Skeletal muscle satellite cell (primary cell): ENCODE data around the gene SEMA6B.
"Not testable (repeated sequence)": the region's sequence is repeated elsewhere in the genome, so short reads cannot be mapped to it uniquely, and the experiment has no call there.

Source experiments
- H3K27me3 ChIP-seq: 2 replicates; pipeline ENCODE4 v1.7.0; 2013; ENCODE audit warnings: low read length; ENCODE audit not compliant: control insufficient read depth, insufficient read depth
- H3K36me3 ChIP-seq: 2 replicates; pipeline ENCODE4 v1.7.0; 2013; ENCODE audit warnings: mild to moderate bottlenecking, control low read depth, low read length; ENCODE audit not compliant: insufficient read depth
- H3K4me1 ChIP-seq: 2 replicates; pipeline ENCODE4 v1.7.0; 2013; ENCODE audit warnings: low read length; ENCODE audit not compliant: control insufficient read depth, insufficient read depth
- H3K4me2 ChIP-seq: 2 replicates; pipeline ENCODE4 v1.7.0; 2013; ENCODE audit warnings: mild to moderate bottlenecking, low read length
- H3K4me3 ChIP-seq: 2 replicates; pipeline ENCODE4 v1.7.0; 2013; ENCODE audit warnings: low read length
- H3K9ac ChIP-seq: 2 replicates; pipeline ENCODE4 v1.7.0; 2013; ENCODE audit warnings: mild to moderate bottlenecking, low read depth, low read length, moderate library complexity
- H3K9me3 ChIP-seq: replicated peaks from 2 replicates; pipeline ENCODE4 v1.7.0; 2013; ENCODE audit warnings: mild to moderate bottlenecking, control low read depth, low read length

SEMA6B gene

DNA sequence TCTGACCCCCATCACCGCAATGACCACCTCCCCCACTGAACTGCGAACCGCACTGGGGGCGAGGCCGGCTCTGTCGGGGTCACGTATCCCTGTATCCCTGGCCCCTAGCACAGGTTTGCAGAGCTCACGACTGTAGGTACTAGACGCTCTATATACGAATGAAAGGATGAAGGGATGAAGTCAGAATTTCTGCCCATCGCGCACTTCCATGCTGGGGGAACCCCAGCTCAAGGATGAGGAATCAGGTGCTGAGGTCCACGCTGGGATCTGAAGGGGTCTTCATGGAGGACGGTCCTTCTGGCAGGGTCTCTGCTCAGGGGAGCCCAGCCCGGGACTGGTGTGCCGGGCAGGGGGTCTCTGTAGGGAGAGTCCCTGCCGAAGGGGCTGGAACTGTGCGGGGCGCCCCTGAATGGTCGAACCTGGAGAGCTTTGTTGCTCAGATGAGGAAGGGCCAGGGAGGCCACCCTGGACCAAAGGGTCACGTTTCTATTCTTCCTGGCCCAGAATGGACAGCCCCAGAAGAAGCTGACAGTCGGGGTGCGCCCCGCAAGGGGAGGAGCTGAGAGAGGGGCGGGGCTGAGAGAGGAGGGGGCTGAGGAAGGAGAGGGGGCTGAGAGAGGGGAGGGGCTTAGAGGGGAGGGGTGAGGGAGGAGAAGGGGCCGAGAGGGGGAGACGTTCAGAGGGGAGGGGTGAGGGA, 37.9 kb upstream of the SEMA6B start:
- peaks cover 17% of the 10 kb centered on the region for H3K27me3 ChIP-seq
- no peaks in the 10 kb centered on the region for H3K4me1 ChIP-seq
- H3K9me3 ChIP-seq, result no peaks in the 10 kb centered on the region
- H3K36me3 ChIP-seq, result no peaks in the 10 kb centered on the region
- H3K4me2 ChIP-seq, result no peak overlapping the region
- H3K4me3 ChIP-seq, result no peak overlapping the region
- H3K9ac ChIP-seq, result no peak overlapping the region

DNA sequence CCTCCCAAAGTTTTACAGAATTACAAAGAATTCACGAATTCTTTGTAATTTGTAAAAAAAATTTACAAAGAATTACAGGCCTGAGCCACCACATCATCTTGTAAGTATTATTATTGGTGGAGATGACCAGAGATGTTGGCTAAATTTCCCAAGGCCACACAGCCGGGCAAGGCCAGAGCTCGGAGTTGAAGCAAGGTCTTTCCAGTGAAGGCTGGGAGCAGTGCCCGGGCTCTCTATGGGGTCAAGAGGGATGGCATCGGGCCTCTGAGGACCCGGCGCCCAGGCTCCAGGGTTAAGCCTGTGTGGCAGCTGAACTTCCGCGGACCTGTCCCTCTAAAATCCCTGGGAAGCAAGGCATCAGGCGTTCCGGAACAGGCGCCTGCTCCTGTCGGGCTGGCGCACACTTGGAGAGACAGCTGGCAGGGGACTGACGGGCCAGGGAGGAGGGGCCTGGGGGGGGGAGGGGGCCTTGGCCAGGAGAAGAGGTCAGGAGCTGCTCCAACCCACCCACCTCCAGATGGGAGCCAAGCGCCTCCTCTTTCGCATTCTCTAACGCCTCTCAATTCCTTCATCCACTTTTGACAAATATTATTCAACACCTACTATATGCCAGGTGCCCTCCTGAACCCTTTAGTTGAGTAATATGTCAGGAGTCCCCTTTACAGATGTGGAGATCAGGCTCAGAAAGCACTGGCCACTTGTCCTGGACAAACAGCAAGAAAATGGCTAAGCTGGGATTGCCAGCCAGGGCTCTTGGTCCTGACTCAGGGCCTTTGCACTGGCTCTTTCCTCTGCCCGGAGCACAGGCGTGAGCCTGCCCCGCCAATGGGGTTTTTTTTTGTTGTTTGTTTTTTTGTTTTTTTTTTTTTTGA, 36.8 kb upstream of the SEMA6B start:
- Histone ChIP-seq H3K27me3 (peaks cover 19% of the 10 kb centered on the region), H3K4me1 (no peaks in the 10 kb centered on the region), H3K4me3 (no peak overlapping the region), H3K36me3 (no peaks in the 10 kb centered on the region), H3K9me3 (no peaks in the 10 kb centered on the region), H3K4me2 (no peak overlapping the region), H3K9ac (no peak overlapping the region)

DNA sequence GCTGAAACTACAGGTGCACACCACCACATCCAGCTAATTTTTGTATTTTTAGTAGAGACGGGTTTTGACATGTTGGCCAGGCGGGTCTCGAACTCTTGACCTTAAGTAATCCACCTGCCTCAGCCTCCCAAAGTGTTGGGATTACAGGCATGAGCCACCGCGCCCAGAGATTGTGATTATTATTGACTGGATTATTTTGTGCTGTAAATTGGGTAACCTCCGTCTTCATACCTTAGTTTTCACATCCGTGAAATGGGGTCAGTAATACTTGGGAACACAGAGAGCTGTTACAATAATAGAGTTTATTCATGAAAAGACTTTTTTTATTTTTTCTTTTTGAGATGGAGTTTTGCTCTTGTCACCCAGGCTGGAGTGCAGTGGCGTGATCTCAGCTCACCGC, 35.7 kb upstream of the SEMA6B start:
- not testable (repeated sequence) for H3K4me2 ChIP-seq, H3K9ac ChIP-seq, H3K9me3 ChIP-seq, H3K4me1 ChIP-seq, H3K4me3 ChIP-seq, H3K36me3 ChIP-seq
- H3K27me3 ChIP-seq, result peaks cover 27% of the 10 kb centered on the region

DNA sequence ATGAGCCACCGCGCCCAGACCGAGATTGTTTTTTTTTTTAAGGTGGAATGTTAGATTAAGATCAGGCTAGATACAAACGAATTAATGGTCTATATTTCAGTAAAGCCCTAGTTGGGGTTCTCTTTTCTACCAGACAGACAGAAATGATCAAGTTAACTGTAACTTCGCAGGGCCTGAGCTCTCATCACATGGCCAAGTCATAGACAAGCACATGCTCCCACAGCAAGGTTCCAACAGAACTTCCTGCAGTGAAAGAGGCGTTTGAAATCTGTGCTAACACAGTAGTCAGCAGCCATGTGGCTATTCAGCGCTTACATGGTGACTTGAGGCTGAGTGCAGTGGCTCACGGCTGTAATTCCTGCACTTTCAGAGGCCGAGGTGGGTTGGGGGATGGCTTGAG, 34.7 kb upstream of the SEMA6B start:
- Histone ChIP-seq H3K36me3 (no peaks in the 10 kb centered on the region), H3K4me2 (no peak overlapping the region), H3K4me1 (no peaks in the 10 kb centered on the region), H3K9me3 (no peaks in the 10 kb centered on the region), H3K4me3 (no peak overlapping the region), H3K9ac (no peak overlapping the region), H3K27me3 (peaks cover 27% of the 10 kb centered on the region)

DNA sequence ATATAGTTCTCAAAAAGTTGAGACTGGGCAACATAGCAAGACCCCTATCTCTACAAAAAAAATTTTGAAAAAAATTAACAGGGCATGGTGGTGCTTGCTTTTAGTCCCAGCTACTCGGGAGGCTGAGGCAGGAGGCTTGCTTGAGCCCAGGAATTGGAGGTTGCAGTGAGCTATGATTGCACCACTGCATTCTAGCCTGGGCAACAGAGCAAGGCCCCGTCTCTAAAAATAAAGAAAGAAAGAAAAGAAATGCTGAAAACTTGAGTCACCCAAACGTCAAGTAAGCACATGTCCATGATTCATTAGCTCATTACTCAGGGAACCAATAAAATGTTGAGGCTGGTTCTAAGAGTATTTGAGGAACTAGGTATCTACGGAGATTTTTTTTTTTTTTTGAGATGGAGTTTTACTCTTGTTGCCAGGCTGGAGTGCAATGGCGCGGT, 33.9 kb upstream of the SEMA6B start:
- Histone ChIP-seq H3K9me3 (no peaks in the 10 kb centered on the region), H3K4me1 (no peaks in the 10 kb centered on the region), H3K4me2 (no peak overlapping the region), H3K9ac (no peak overlapping the region), H3K36me3 (no peaks in the 10 kb centered on the region), H3K4me3 (no peak overlapping the region), H3K27me3 (peaks cover 28% of the 10 kb centered on the region)

DNA sequence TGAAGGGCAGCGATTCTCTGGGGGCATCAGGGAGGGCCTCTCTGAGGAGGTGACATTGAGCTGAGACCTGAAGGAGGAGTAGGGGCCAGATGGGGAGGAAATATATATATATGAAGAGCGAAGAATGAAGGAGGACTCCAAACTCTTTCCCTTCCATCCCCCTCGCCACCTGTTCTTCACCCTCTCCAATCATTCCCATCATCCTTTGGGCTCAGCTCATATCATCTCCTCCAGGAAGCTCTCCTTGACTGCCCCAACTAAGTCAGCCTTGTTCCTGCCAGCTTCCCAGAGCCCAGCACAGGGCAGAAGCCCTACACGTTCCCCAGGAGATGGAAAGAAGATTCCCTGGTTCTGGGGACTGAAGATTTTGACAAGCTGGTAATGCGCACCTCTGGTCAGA, 33.0 kb upstream of the SEMA6B start:
- Histone ChIP-seq H3K9ac (no peak overlapping the region), H3K4me3 (no peak overlapping the region), H3K36me3 (no peaks in the 10 kb centered on the region), H3K27me3 (peaks cover 30% of the 10 kb centered on the region), H3K4me1 (no peaks in the 10 kb centered on the region), H3K4me2 (no peak overlapping the region), H3K9me3 (no peaks in the 10 kb centered on the region)

DNA sequence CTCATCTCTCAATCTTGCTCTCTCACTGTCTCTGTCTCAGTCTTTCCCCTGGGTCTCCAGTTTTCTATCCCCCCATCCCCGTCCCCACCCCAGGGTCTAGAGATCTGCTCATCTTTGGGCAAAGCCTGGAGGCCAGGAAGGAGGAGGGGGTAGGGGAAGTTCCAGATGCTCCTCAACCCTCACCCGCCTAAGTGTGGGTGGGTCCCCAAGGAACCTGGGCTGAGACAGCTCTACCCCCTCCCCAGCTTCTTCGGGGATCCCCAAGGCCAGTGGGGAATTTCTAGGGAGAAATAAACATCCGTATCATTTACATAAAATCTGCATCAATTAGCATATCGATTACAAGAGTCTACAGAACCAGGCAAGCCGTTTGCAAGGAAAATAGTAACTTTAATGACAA, 31.8 kb upstream of the SEMA6B start:
- H3K9me3 ChIP-seq, result no peaks in the 10 kb centered on the region
- no peaks in the 10 kb centered on the region for H3K4me1 ChIP-seq
- no peaks in the 10 kb centered on the region for H3K36me3 ChIP-seq
- H3K9ac ChIP-seq, result no peak overlapping the region
- H3K27me3 ChIP-seq, result peaks cover 23% of the 10 kb centered on the region
- H3K4me3 ChIP-seq, result no peak overlapping the region
- no peak overlapping the region for H3K4me2 ChIP-seq

DNA sequence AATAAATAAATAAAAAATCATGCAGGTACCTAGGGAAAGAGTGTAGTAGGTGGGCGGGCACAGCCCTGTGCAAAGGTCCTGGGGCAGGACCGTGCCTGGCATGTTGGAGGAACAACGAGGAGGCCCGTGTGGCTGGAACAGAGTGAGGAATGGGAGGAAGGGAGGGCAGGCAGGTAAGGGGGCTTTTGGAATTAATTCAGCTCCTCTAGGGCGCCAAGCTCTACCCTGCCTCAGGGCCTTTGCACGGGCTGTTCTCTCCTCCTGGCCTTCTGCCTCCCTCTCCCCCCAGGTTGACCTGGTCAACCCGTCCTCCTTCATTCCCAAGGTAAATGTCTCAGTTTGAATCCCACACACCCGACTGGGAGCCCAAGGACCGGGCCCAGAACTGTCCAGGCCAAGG, 31.1 kb upstream of the SEMA6B start:
- H3K36me3 ChIP-seq, result no peaks in the 10 kb centered on the region
- H3K4me3 ChIP-seq, result no peak overlapping the region
- H3K4me1 ChIP-seq, result no peaks in the 10 kb centered on the region
- H3K9me3 ChIP-seq, result no peaks in the 10 kb centered on the region
- H3K4me2 ChIP-seq, result no peak overlapping the region
- H3K27me3 ChIP-seq, result peaks cover 26% of the 10 kb centered on the region
- H3K9ac ChIP-seq, result no peak overlapping the region

DNA sequence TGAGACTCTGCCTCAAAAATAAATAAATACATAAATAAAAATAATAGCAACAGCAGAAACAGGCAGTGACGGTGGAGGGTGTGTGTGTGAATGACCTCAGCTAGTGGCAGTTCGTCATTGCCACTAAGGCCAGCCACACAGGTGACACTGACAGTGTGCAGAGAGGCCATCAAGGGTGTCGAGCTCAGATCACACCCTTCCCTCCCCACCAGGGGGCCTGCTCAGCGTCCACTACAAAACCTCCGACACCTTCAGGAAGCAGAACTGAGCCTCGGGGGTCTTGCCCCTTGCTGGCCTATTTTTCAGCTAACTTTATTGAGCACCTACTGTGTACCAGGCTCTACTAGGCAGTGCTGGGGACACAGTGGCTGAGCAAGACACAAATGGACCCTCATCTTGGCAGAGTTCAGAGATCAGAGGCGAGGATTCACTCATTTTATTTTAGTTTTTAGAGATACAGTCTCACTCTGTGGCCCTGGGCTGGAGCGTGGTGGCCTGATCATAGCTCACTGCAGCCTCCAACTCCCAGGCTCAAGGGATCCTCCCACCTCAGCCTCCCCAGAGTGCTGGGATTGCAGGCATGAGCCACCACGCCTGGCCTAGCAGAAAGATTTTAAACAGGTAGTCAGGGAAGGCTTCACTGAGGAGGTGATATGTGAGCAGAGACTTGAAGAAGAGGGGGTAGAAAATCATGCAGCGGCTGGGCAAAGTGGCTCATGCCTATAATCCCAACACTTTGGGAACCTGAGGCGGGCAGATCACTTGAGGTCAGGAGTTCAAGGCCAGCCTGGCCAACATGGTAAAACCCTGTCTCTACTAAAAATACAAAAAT, 30.3 kb upstream of the SEMA6B start:
- Histone ChIP-seq H3K4me3 (no peak overlapping the region), H3K27me3 (peaks cover 33% of the 10 kb centered on the region), H3K4me1 (peaks cover 2% of the 10 kb centered on the region), H3K4me2 (no peak overlapping the region), H3K36me3 (no peaks in the 10 kb centered on the region), H3K9ac (no peak overlapping the region), H3K9me3 (no peaks in the 10 kb centered on the region)

DNA sequence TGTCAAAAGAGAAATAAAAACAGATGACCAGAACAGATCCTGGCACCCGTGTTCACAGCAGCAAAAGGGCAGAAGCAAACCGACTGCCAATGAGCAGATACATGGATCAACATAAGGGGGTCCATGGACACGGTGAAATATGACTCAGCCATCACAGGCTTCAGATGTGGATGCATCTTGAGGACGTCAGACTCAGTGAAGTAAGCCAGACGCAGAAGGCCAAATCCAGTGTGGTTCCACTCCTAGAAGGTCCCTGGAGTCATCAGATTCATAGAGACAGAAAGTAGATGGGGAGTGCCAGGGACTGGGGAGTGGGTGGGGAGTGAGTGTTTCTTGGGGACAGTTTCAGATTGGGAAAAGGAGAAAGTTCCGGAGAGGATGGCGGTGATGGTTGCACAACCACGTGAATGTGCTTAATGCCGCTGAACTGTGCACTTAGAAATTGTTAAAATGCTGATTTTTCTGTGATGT, 28.8 kb upstream of the SEMA6B start:
- no peaks in the 10 kb centered on the region for H3K36me3 ChIP-seq
- H3K4me1 ChIP-seq, result peaks cover 9% of the 10 kb centered on the region
- H3K4me2 ChIP-seq, result no peak overlapping the region
- no peaks in the 10 kb centered on the region for H3K9me3 ChIP-seq
- no peak overlapping the region for H3K9ac ChIP-seq
- no peak overlapping the region for H3K4me3 ChIP-seq
- H3K27me3 ChIP-seq, result peaks cover 33% of the 10 kb centered on the region

DNA sequence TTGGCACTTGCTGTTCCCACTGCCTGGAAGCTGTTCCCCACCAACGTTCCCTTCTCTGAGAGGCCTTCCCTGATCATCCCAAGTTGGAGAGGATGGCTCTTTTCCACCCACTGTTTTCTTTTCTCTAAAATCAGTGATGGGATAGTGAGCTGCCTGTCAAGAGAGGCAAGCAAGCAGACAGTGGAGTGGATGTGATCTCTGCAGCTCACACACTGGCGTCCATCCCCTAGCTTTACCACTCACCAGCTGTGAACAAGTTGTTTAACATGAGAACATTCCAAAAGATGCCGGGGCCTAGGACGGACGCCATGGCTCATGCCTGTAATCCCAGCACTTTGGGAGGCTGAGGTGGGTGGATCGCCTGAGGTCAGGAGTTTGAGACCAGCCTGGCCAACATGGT, 28.0 kb upstream of the SEMA6B start:
- H3K9ac ChIP-seq, result no peak overlapping the region
- H3K4me1 ChIP-seq, result peaks cover 9% of the 10 kb centered on the region
- no peaks in the 10 kb centered on the region for H3K36me3 ChIP-seq
- H3K4me2 ChIP-seq, result no peak overlapping the region
- peaks cover 33% of the 10 kb centered on the region for H3K27me3 ChIP-seq
- H3K9me3 ChIP-seq, result no peaks in the 10 kb centered on the region
- H3K4me3 ChIP-seq, result no peak overlapping the region
